HG02938 (cell line): Measurements from ENCODE around the gene AQP3.
"Not testable (repeated sequence)": the region's sequence is repeated elsewhere in the genome, so short reads cannot be mapped to it uniquely, and the experiment has no call there.

Experiments used
- ATAC-seq: cut with Tn5 transposase; IDR thresholded peaks from one replicate; pipeline ENCODE4 v1.9.1; 2021; ENCODE audit warnings: mild to moderate bottlenecking, moderate library complexity; ENCODE audit not compliant: unreplicated experiment

AQP3 gene

GRCh38 chr9:33419708-33420303 is 27.6 kb downstream of the AQP3 start:
- no peak for ATAC-seq

GRCh38 chr9:33418090-33418489 is 29.3 kb downstream of the AQP3 start:
- ATAC-seq = no peak

GRCh38 chr9:33416996-33417395 is 30.4 kb downstream of the AQP3 start:
- ATAC-seq = no peak

- no peak for ATAC-seq
Measured at GRCh38 chr9:33415501-33416038, 31.8 kb downstream of the AQP3 start.

GRCh38 chr9:33414889-33415500 is 32.4 kb downstream of the AQP3 start:
- no peak for ATAC-seq

GRCh38 chr9:33414268-33414667 is 33.1 kb downstream of the AQP3 start:
- ATAC-seq = no peak

GRCh38 chr9:33408087-33408486 is 39.3 kb downstream of the AQP3 start:
- no peak for ATAC-seq

GRCh38 chr9:33407061-33407460 is 40.3 kb downstream of the AQP3 start:
- no peak for ATAC-seq

GRCh38 chr9:33404788-33405362 is 42.5 kb downstream of the AQP3 start:
- ATAC-seq = no peak

- ATAC-seq = no peak
Measured at GRCh38 chr9:33403941-33404787, 43.2 kb downstream of the AQP3 start.

- not testable (repeated sequence) for ATAC-seq
Measured at GRCh38 chr9:33402371-33402770, 45.0 kb downstream of the AQP3 start, which contains the start of gene AQP7. Gene AQP7, minus strand, starts transcription at chr9:33402568. Its CDS starts 1,306 bp downstream, at chr9:33401262.

GRCh38 chr9:33401809-33402208 is 45.6 kb downstream of the AQP3 start:
- not testable (repeated sequence) for ATAC-seq

GRCh38 chr9:33399047-33399446 is 48.3 kb downstream of the AQP3 start:
- not testable (repeated sequence) for ATAC-seq

GRCh38 chr9:33397801-33398200 is 49.6 kb downstream of the AQP3 start:
- not testable (repeated sequence) for ATAC-seq

GRCh38 chr9:33395159-33395879 is 52.1 kb downstream of the AQP3 start:
- ATAC-seq = not testable (repeated sequence)

GRCh38 chr9:33393986-33394385 is 53.4 kb downstream of the AQP3 start:
- ATAC-seq = not testable (repeated sequence)

- no peak for ATAC-seq
Measured at GRCh38 chr9:33393581-33393980, 53.8 kb downstream of the AQP3 start.

GRCh38 chr9:33392591-33393021 is 54.8 kb downstream of the AQP3 start:
- not testable (repeated sequence) for ATAC-seq
